Tibial nerve (tissue), 4 donors: ENCODE results near the gene COQ3. TPM values are rescaled to one million over a fixed set of nuclear protein-coding genes. Genes with fewer than 3 reads are reported as not detected.
"Not testable (repeated sequence)": the region's sequence is repeated elsewhere in the genome, so short reads cannot be mapped to it uniquely, and the experiment has no call there.

Experiments
- DNase-seq, 2 donors: peaks; one replicate each; pipeline ENCODE4 v3.0.0-alpha.2; 2019; ENCODE audit warnings: low spot score in 2 of 2
- H3K27ac ChIP-seq, 4 donors: fragments of 200-600 bp; sonication (generic) in 3 of 4; one replicate each; pipeline ENCODE4 v1.5.1; 2017 to 2019; ENCODE audit warnings: mild to moderate bottlenecking in 1 of 4
- H3K27me3 ChIP-seq, 2 donors: fragments of 200-600 bp; sonication (generic) in 1 of 2; one replicate each; pipeline versions ENCODE4 v1.5.1 to v1.6.0; 2017 to 2019
- H3K36me3 ChIP-seq, 3 donors: fragments of 200-600 bp; sonication (generic); one replicate each; pipeline ENCODE4 v1.5.1; 2018 to 2019
- H3K4me1 ChIP-seq, 4 donors: fragments of 200-600 bp; sonication (generic) in 3 of 4; one replicate each; pipeline ENCODE4 v1.5.1; 2017 to 2019
- H3K4me3 ChIP-seq, 4 donors: fragments of 200-600 bp; sonication (generic) in 3 of 4; one replicate each; pipeline ENCODE4 v1.5.1; 2017 to 2019; ENCODE audit warnings: mild to moderate bottlenecking in 1 of 4, moderate library complexity in 1 of 4
- H3K9me3 ChIP-seq, 4 donors: fragments of 200-600 bp; sonication (generic) in 3 of 4; one replicate each; pipeline ENCODE4 v1.5.1; 2017 to 2019
- EP300 ChIP-seq, 2 donors: sonication (generic); formaldehyde crosslinking; IDR thresholded peaks; one replicate each; pipeline ENCODE4 v1.6.1; 2017; ENCODE audit warnings: antibody characterized with exemption in 2 of 2, mild to moderate bottlenecking in 1 of 2
- POLR2A ChIP-seq, 2 donors: fragments of 450-650 bp; IDR thresholded peaks; one replicate each; pipeline ENCODE4 v1.6.1; 2017; ENCODE audit warnings: antibody characterized with exemption in 2 of 2, mild to moderate bottlenecking in 2 of 2, moderate library complexity in 2 of 2
- WGBS, 2 donors: methylation state at CpG; one replicate each; pipeline ENCODE4 v1.1.5; 2018; 5-methylcytosine and 5-hydroxymethylcytosine counted together
- total RNA-seq, 4 donors: library from RNA; depleted of rRNA; stranded (reverse); fragments of >200 nt; gene quantifications; one replicate each; pipeline ENCODE4 v1.1.0, GENCODE V29; 2016
- TF ChIP-seq, protein P1 (sequence below), 5 experiments: fragments of 200-600 bp in 3 of 5; fragments of 450-650 bp in 2 of 5; sonication (generic) in 3 of 5; IDR thresholded peaks; one replicate each; pipeline ENCODE4 v1.5.1; 2016 to 2019; ENCODE audit warnings: antibody characterized with exemption in 5 of 5, mild to moderate bottlenecking in 3 of 5, moderate library complexity in 2 of 5

COQ3 gene
- total RNA-seq, 4 donors from 2014 or later: 0.98 to 6.6 (median 2.1) TPM

GRCh38 chr6:99346595-99346994 lies 47.4 kb downstream of the COQ3 start:
- no peak overlapping the region for H3K4me3 ChIP-seq
- peaks cover 0 to 22% of the 10 kb centered on the region in 2 donors for H3K27me3 ChIP-seq
- DNase-seq: no peak
- TF ChIP-seq EP300 (IDR thresholded peaks at IDR 0.05) (no peak), POLR2A (IDR thresholded peaks at IDR 0.05) (no peak)
- TF ChIP-seq, protein P1, sequence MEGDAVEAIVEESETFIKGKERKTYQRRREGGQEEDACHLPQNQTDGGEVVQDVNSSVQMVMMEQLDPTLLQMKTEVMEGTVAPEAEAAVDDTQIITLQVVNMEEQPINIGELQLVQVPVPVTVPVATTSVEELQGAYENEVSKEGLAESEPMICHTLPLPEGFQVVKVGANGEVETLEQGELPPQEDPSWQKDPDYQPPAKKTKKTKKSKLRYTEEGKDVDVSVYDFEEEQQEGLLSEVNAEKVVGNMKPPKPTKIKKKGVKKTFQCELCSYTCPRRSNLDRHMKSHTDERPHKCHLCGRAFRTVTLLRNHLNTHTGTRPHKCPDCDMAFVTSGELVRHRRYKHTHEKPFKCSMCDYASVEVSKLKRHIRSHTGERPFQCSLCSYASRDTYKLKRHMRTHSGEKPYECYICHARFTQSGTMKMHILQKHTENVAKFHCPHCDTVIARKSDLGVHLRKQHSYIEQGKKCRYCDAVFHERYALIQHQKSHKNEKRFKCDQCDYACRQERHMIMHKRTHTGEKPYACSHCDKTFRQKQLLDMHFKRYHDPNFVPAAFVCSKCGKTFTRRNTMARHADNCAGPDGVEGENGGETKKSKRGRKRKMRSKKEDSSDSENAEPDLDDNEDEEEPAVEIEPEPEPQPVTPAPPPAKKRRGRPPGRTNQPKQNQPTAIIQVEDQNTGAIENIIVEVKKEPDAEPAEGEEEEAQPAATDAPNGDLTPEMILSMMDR (IDR thresholded peaks at IDR 0.05): no peak
- WGBS, 2 donors: 92 to 94% methylated on average over 10 of the region's 10 CpGs
- H3K4me1 ChIP-seq: peaks cover 0 to 13% (median 2%) of the 10 kb centered on the region in 4 donors
- no peaks in the 10 kb centered on the region for H3K9me3 ChIP-seq
- no peak overlapping the region for H3K27ac ChIP-seq
- no peaks in the 10 kb centered on the region for H3K36me3 ChIP-seq

- peaks cover 0 to 12% (median 2%) of the 10 kb centered on the region in 4 donors for H3K4me1 ChIP-seq
- no peak overlapping the region for H3K4me3 ChIP-seq
- 92 to 95% methylated on average over 4 of the region's 4 CpGs for WGBS, 2 donors
- H3K27ac ChIP-seq: no peak overlapping the region
- no peaks in the 10 kb centered on the region for H3K9me3 ChIP-seq
- DNase-seq: no peak
- peaks cover 0 to 15% of the 10 kb centered on the region in 2 donors for H3K27me3 ChIP-seq
- TF ChIP-seq POLR2A (IDR thresholded peaks at IDR 0.05) (no peak), EP300 (IDR thresholded peaks at IDR 0.05) (no peak)
- TF ChIP-seq, protein P1 (IDR thresholded peaks at IDR 0.05): no peak
- no peaks in the 10 kb centered on the region for H3K36me3 ChIP-seq
These were observed 48.8 kb downstream of the COQ3 start for GRCh38 chr6:99345164-99345563.

DNA sequence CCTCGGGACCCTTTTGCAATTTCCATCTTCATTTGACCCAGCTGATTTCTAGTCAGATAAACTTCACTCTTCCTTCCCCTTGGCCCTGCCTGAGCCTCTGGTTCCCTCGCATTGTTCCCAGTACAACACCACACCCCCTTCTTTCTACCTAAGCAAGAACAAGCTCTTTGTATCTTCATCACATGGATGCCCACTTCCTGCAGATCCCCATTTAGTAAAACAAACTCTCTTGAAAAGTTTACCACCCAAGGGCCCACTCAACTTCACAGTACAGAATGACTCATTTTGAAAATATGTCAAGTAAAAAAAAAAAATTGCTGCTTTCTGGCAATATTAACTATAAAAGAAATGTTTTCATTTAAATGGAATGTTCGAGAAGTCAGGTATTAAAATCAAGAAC lies 49.7 kb downstream of the COQ3 start:
- TF ChIP-seq EP300 (IDR thresholded peaks at IDR 0.05) (no peak), POLR2A (IDR thresholded peaks at IDR 0.05) (no peak)
- TF ChIP-seq, protein P1 (IDR thresholded peaks at IDR 0.05): no peak
- H3K4me3 ChIP-seq: no peak overlapping the region
- H3K9me3 ChIP-seq: no peaks in the 10 kb centered on the region
- 26 to 33% methylated on average over 3 of the region's 3 CpGs for WGBS, 2 donors
- H3K4me1 ChIP-seq: peaks cover 0 to 6% (median 0%) of the 10 kb centered on the region in 4 donors
- peaks cover 0 to 10% of the 10 kb centered on the region in 2 donors for H3K27me3 ChIP-seq
- DNase-seq: no peak
- H3K27ac ChIP-seq: no peak overlapping the region
- H3K36me3 ChIP-seq: no peaks in the 10 kb centered on the region

- 85 to 89% methylated on average over 5 of the region's 5 CpGs for WGBS, 2 donors
- Histone ChIP-seq H3K27me3 (no peaks in the 10 kb centered on the region), H3K9me3 (no peaks in the 10 kb centered on the region), H3K4me1 (no peaks in the 10 kb centered on the region), H3K4me3 (no peak overlapping the region), H3K36me3 (no peaks in the 10 kb centered on the region), H3K27ac (no peak overlapping the region)
- TF ChIP-seq, protein P1 (IDR thresholded peaks at IDR 0.05): no peak
- TF ChIP-seq EP300 (IDR thresholded peaks at IDR 0.05): no peak
- no peak for TF ChIP-seq POLR2A (IDR thresholded peaks at IDR 0.05)
- DNase-seq: no peak
These were observed 52.0 kb downstream of the COQ3 start for GRCh38 chr6:99341862-99342455.

DNA sequence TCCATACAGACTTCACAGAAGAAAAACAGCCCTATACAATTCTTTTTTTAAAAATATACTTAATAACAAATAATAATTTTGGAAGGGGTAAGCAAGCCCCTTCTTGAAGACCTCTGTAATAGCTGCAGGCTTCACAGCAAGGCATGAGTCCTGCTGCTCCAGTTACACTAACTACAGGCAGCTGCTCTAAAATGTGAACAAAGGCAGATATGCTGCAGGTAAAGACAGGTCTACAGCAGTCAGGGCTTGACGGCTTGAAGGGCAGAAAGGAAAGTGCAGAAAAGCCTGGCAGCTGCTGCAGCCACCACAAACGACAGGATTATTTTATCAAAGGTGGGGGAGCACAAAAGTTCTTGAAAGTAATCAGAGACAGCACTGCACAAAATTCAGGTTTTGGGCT lies 55.8 kb downstream of the COQ3 start:
- Histone ChIP-seq H3K36me3 (no peaks in the 10 kb centered on the region), H3K27me3 (no peaks in the 10 kb centered on the region), H3K9me3 (no peaks in the 10 kb centered on the region), H3K27ac (no peak overlapping the region), H3K4me3 (no peak overlapping the region), H3K4me1 (no peaks in the 10 kb centered on the region)
- TF ChIP-seq, protein P1 (IDR thresholded peaks at IDR 0.05): no peak
- TF ChIP-seq POLR2A (IDR thresholded peaks at IDR 0.05) (no peak), EP300 (IDR thresholded peaks at IDR 0.05) (no peak)
- DNase-seq: no peak
- 48 to 58% methylated on average over 2 of the region's 2 CpGs for WGBS, 2 donors

DNA sequence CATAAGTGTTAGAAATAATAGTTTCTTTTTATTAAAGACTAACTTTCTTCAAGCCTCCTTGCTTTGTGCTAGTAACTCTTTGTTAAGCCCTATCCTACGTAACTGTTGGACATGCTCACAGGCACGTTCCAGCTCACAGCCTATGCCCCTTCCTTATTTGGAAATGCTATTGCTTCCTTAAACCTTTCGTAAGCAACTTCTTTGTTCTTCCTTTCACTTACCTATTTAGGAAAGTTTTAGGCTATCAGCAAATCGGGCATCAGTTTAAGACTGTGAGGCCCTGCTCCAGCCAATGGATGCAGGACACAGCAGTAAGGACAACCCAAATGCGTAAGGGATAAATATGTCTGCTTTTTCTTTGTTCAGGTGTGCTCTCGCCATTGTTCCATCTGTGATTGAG lies 58.7 kb downstream of the COQ3 start:
- DNase-seq, H3K27ac ChIP-seq, H3K9me3 ChIP-seq, H3K27me3 ChIP-seq, H3K4me1 ChIP-seq, H3K4me3 ChIP-seq, H3K36me3 ChIP-seq: not testable (repeated sequence)
- WGBS, 2 donors: 79 to 83% methylated on average over 6 of the region's 6 CpGs
